Left kidney (tissue), 2 donors: ENCODE data around the gene LYPD3. TPM values are rescaled to one million over a fixed set of nuclear protein-coding genes. Genes with fewer than 3 reads are reported as not detected.

Source experiments
- DNase-seq: peaks from one replicate; pipeline ENCODE4 v3.0.0-alpha.2; 2013
- polyA plus RNA-seq: library from polyadenylated mRNA; unstranded; fragments of 120-200 nt; gene quantifications from one replicate; pipeline ENCODE4 v1.2.1, GENCODE V29; 2013; ENCODE audit not compliant: insufficient read length

Gene LYPD3
- polyA plus RNA-seq, 1 donor = 1.1 TPM

- DNase-seq = no peak
These were observed 32.1 kb downstream of the LYPD3 start for GRCh38 chr19:43433358-43433673.

DNA sequence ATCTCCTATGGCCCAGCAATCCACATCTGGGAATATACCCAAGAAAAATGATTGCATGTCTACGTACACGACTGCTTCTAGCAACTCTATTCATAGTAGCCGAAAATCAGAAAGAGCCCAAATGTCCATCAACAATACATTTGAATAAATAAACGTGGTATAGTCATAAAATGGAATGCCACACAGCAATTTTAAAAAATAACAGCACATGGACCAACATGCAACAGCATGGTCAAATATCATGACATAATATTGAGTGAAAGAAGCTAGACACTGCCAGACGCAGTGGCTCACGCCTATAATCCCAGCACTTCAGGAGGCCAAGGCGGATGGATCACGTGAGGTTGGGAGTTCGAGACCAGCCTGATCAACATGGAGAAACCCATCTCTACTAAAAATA is 34.4 kb downstream of the LYPD3 start:
- no peak for DNase-seq

GRCh38 chr19:43430142-43430710 is 35.2 kb downstream of the LYPD3 start:
- DNase-seq = no peak

DNA sequence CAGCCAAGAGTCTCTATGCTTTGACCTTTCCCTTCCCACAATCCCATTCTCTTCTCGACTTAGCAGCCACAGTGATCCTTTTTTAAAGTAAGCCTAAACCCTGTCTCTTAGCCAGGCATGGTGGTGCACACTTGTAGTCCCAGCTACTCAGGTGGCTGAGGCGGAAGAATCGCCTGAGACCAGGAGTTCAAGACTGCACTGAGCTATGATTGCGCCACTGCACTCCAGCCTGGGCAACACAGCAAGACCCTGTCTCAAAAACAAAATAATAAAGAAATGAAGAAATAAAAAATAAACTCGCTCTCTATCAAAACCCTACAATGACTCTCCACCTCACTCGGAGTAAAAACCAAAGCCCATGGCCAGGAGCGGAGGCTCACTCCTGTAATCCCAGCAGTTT is 36.0 kb downstream of the LYPD3 start:
- no peak for DNase-seq

- DNase-seq = no peak
These were observed 39.6 kb downstream of the LYPD3 start for GRCh38 chr19:43425567-43426392.

DNA sequence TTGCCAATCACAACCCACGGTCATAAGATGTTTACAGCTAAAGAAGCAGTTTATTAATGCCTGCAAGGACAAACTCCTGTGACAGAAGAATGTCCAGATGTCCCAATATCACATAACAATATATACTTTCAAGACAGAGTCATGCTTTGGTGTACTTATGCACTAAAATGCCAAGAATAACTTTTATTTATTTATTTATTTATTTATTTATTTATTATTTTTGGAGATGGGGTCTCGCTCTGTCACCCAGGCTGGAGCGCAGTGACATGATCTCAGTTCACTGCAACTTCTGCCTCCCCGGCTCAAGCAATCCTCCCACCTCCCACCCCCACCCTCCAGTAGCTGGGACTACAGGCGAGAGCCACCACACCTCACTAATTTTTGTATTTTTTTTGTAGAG is 41.6 kb downstream of the LYPD3 start:
- DNase-seq = no peak

DNA sequence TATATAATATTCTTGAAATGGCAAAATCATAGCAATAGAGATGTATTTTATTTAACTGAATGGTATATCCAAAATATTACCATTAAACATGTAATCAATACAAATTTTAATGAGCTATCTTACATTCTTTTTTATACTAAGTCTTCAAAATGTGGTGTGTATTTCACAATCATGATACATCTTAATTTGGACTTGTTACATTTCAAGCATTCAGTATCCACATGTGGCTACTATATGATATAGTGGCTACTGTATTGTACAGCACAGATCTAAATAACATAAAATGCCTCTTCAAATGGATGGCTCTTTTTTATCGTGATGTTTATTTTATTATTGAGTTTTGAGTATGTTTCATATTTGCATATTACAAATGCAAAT is 42.7 kb downstream of the LYPD3 start:
- no peak for DNase-seq

- no peak for DNase-seq
These were observed 43.3 kb downstream of the LYPD3 start for GRCh38 chr19:43422000-43422688.

DNA sequence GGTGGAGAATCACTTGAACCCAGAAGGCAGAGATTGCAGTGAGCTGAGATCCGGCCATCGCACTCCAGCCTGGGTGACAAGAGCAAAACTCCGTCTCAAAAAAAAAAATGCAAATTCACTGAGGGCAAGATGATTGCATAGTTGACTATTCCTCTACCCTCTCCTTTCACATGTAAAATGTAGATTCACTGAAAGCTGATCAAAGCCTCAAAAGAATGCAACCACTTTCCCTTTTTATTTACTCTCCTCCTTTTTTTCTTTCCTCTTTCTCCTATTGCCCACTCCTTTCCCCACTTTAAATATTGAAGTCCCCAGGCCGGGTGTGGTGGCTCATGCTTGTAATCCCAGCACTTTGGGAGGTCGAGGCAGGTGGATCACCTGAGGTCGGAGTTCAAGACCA is 44.5 kb downstream of the LYPD3 start:
- no peak for DNase-seq

DNA sequence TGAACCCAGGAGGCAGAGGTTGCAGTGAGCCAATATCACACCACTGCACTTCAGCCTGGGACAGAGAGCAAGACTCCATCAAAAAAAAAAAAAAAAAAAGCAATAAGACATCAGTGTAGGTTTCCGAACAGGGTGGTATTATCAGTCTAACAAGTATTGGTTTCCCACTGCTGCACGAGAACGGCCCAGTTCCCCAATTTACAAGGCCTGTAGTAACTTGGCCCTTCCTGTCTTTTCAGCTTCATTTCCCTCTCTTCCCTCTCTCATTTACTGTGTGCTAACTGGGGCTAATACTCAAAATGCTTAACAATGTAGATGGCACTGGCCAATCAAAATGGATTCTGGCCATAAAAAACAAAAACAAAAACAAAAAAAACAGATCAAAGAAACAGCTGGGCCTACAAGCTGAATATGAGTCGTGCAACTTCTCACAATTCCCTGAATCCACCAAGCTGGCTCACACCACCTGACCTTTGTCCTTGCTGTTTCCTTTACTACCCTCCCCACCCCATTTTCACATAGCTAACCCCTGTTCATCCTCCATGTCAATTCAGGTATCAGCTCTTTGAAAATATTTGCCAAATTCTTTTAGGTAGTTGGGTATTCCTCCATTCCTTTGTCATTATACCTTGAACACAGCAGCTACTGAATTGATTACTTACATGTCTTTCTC is 48.3 kb downstream of the LYPD3 start:
- DNase-seq = no peak

GRCh38 chr19:43414554-43414953 is 50.9 kb downstream of the LYPD3 start, which contains the start of gene TEX101:
Gene TEX101 (plus strand): TSS chr19:43414890. CDS start chr19:43415920, 1,030 bp downstream.
- no peak for DNase-seq

GRCh38 chr19:43412441-43412840 is 53.0 kb downstream of the LYPD3 start:
- no peak for DNase-seq

Other genes with a start within 250 kb of the LYPD3 start
- not detected for gene PSG9, start 196.1 kb downstream of the LYPD3 start, polyA plus RNA-seq
- gene CD177, start 111.9 kb downstream of the LYPD3 start, polyA plus RNA-seq = 0.20 TPM
- gene TEX101, start 50.7 kb downstream of the LYPD3 start, polyA plus RNA-seq = not detected
- gene PHLDB3, start 39.1 kb upstream of the LYPD3 start, polyA plus RNA-seq = 7.8 TPM
- gene ETHE1, start 61.6 kb upstream of the LYPD3 start, polyA plus RNA-seq = 25.4 TPM
- 1.6 TPM for gene ZNF575, start 67.6 kb upstream of the LYPD3 start, polyA plus RNA-seq
- gene XRCC1, start 109.9 kb upstream of the LYPD3 start, polyA plus RNA-seq = 58.6 TPM
- 19.2 TPM for gene PINLYP, start 110.2 kb upstream of the LYPD3 start, polyA plus RNA-seq
- 19.5 TPM for gene IRGQ, start 130.5 kb upstream of the LYPD3 start, polyA plus RNA-seq
- 11.6 TPM for gene ZNF576, start 131.0 kb upstream of the LYPD3 start, polyA plus RNA-seq
- gene SRRM5, start 146.5 kb upstream of the LYPD3 start, polyA plus RNA-seq = 1.1 TPM
- 72.8 TPM for gene ZNF428, start 154.0 kb upstream of the LYPD3 start, polyA plus RNA-seq
- gene CADM4, start 174.2 kb upstream of the LYPD3 start, polyA plus RNA-seq = 43.0 TPM
- 10.6 TPM for gene PLAUR, start 204.6 kb upstream of the LYPD3 start, polyA plus RNA-seq